Keratinocyte (primary cell): ENCODE measurements around the gene SND1.

Experiments
- EZH2 ChIP-seq: IDR thresholded peaks from one replicate; pipeline ENCODE4 v1.6.1; 2012; ENCODE audit warnings: inconsistent platforms, mild to moderate bottlenecking, low read length, moderate library complexity
- TF ChIP-seq, protein P1 (sequence below), 3 experiments: IDR thresholded peaks in 1 of 3; conservative IDR thresholded peaks in 1 of 3; optimal IDR thresholded peaks in 1 of 3; 2 replicates in 2 of 3; 3 replicates in 1 of 3; pipeline versions ENCODE3 to v1.5.1; 2011; ENCODE audit warnings: low read length in 3 of 3, mild to moderate bottlenecking in 3 of 3, moderate library complexity in 2 of 3, control low read depth in 1 of 3, inconsistent platforms in 1 of 3; ENCODE audit not compliant: insufficient read depth in 2 of 3; ENCODE audit errors: extremely low read depth in 1 of 3

DNA sequence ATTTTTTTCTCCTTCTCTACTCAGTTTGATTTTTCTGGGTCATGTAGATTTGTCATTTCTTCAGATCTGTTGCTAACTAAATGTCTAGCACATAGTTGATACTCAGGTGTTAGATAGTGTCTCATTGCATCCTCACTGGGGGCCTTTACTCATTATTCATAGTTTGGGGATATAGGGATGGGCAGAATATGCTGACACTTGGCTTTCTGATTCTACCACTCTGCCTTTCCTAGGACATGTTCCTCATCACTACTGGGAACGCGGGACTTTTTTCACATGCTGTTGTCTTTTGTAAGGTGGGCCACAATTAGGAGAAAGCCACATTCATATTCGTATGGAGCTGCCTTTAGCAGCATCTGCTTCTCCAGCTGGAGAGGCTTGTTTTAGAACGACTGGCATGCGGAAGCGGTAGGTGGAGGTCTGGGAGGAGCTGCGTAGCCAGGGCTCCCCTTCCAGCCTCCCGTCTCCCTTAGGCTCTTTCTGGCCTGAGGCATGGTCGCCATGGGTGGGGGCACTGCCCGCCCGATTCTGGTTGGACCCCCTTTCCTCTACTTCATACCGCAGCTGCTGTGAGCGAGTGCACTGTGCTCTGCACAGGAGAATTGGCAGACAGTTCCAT is 78.8 kb downstream of the SND1 start:
- TF ChIP-seq, protein P1, sequence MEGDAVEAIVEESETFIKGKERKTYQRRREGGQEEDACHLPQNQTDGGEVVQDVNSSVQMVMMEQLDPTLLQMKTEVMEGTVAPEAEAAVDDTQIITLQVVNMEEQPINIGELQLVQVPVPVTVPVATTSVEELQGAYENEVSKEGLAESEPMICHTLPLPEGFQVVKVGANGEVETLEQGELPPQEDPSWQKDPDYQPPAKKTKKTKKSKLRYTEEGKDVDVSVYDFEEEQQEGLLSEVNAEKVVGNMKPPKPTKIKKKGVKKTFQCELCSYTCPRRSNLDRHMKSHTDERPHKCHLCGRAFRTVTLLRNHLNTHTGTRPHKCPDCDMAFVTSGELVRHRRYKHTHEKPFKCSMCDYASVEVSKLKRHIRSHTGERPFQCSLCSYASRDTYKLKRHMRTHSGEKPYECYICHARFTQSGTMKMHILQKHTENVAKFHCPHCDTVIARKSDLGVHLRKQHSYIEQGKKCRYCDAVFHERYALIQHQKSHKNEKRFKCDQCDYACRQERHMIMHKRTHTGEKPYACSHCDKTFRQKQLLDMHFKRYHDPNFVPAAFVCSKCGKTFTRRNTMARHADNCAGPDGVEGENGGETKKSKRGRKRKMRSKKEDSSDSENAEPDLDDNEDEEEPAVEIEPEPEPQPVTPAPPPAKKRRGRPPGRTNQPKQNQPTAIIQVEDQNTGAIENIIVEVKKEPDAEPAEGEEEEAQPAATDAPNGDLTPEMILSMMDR (optimal IDR thresholded peaks at IDR 0.05 in 1 of 3, IDR thresholded peaks at IDR 0.05 in 1 of 3, conservative IDR thresholded peaks at IDR 0.05 in 1 of 3; ENCODE audit: extremely low read depth in 1 of 3, insufficient read depth in 2 of 3, low read length in 3 of 3), result no peak
- no peak for TF ChIP-seq EZH2
